H9 (cell line): ENCODE results near the gene GJB4. TPM values are rescaled to one million over a fixed set of nuclear protein-coding genes. Genes with fewer than 3 reads are reported as not detected.

Experiments
- DNase-seq: peaks from one replicate; pipeline ENCODE4 v3.0.0-alpha.2; 2017
- H2AFZ ChIP-seq: one replicate; pipeline ENCODE4 v1.6.1; 2013; ENCODE audit warnings: mild to moderate bottlenecking, low read length, control low read depth, moderate library complexity
- H2AK5ac ChIP-seq: 2 replicates; pipeline ENCODE4 v1.6.1; 2013; ENCODE audit warnings: low read length, control low read depth, mixed read lengths; ENCODE audit not compliant: insufficient read length
- H2BK120ac ChIP-seq: one replicate; pipeline ENCODE4 v1.6.1; 2013; ENCODE audit warnings: low read depth, mild to moderate bottlenecking, low read length, control low read depth, inconsistent platforms; ENCODE audit not compliant: poor library complexity, severe bottlenecking
- H2BK12ac ChIP-seq: 2 replicates; pipeline ENCODE4 v1.6.1; 2013; ENCODE audit warnings: low read length, control low read depth, mixed read lengths, low read depth; ENCODE audit not compliant: insufficient read length
- H2BK15ac ChIP-seq: 2 replicates; pipeline ENCODE4 v1.6.1; 2013; ENCODE audit warnings: low read depth, low read length, control low read depth
- H2BK20ac ChIP-seq: one replicate; pipeline ENCODE4 v1.6.1; 2013; ENCODE audit warnings: low read depth, mild to moderate bottlenecking, low read length, control low read depth, inconsistent platforms; ENCODE audit not compliant: poor library complexity, severe bottlenecking
- H2BK5ac ChIP-seq: 2 replicates; pipeline ENCODE4 v1.6.1; 2013; ENCODE audit warnings: low read length, control low read depth, mixed read lengths; ENCODE audit not compliant: insufficient read length
- H3K14ac ChIP-seq: 2 replicates; pipeline ENCODE4 v1.6.1; 2013; ENCODE audit warnings: low read length, control low read depth; ENCODE audit not compliant: insufficient read depth
- H3K18ac ChIP-seq: 2 replicates; pipeline ENCODE4 v1.6.1; 2013; ENCODE audit warnings: low read depth, mild to moderate bottlenecking, mixed read lengths, low read length, control low read depth; ENCODE audit not compliant: insufficient read length
- H3K23ac ChIP-seq: 2 replicates; pipeline ENCODE4 v1.6.1; 2013; ENCODE audit warnings: low read length, control low read depth, mixed read lengths, low read depth; ENCODE audit not compliant: insufficient read length
- H3K23me2 ChIP-seq: 2 replicates; pipeline ENCODE4 v1.6.1; 2013; ENCODE audit warnings: low read depth, mild to moderate bottlenecking, mixed read lengths, low read length, control low read depth; ENCODE audit not compliant: insufficient read length, poor library complexity, severe bottlenecking
- H3K27ac ChIP-seq: 2 replicates; pipeline ENCODE4 v1.5.1; 2013; ENCODE audit warnings: low read length, control low read depth, mixed read lengths, low read depth; ENCODE audit not compliant: insufficient read length
- H3K27me3 ChIP-seq: 2 replicates; pipeline ENCODE4 v1.6.1; 2013; ENCODE audit warnings: low read length, control low read depth, inconsistent platforms; ENCODE audit not compliant: insufficient read depth
- H3K4ac ChIP-seq: 2 replicates; pipeline ENCODE4 v1.6.1; 2013; ENCODE audit warnings: low read depth, mild to moderate bottlenecking, control low read depth, inconsistent platforms, low read length, moderate library complexity
- H3K4me1 ChIP-seq: 2 replicates; pipeline ENCODE4 v1.6.1; 2013; ENCODE audit warnings: low read length, control low read depth, inconsistent platforms; ENCODE audit not compliant: insufficient read depth
- H3K4me2 ChIP-seq: 2 replicates; pipeline ENCODE4 v1.6.1; 2013; ENCODE audit warnings: low read length, control low read depth, mixed read lengths; ENCODE audit not compliant: insufficient read length, insufficient read depth
- H3K56ac ChIP-seq: 2 replicates; pipeline ENCODE4 v1.6.1; 2013; ENCODE audit warnings: low read depth, mild to moderate bottlenecking, mixed read lengths, low read length, control low read depth; ENCODE audit not compliant: insufficient read length
- H3K79me1 ChIP-seq: 2 replicates; pipeline ENCODE4 v1.6.1; 2013; ENCODE audit warnings: low read depth, mild to moderate bottlenecking, moderate library complexity, low read length, control low read depth, inconsistent platforms; ENCODE audit not compliant: insufficient read depth, poor library complexity, severe bottlenecking
- H3K79me2 ChIP-seq: 2 replicates; pipeline ENCODE4 v1.6.1; 2013; ENCODE audit warnings: low read length, control low read depth, inconsistent platforms; ENCODE audit not compliant: insufficient read depth
- H3K9ac ChIP-seq: 2 replicates; pipeline ENCODE4 v1.6.1; 2013; ENCODE audit warnings: low read length, control low read depth, mixed read lengths; ENCODE audit not compliant: insufficient read length; ENCODE audit errors: extremely low read depth
- H3K9me3 ChIP-seq: one replicate; pipeline ENCODE4 v1.6.1; 2013; ENCODE audit warnings: low read depth, low read length, inconsistent platforms; ENCODE audit not compliant: control insufficient read depth
- H3T11ph ChIP-seq: one replicate; pipeline ENCODE4 v1.6.1; 2013; ENCODE audit warnings: mild to moderate bottlenecking, low read length, control low read depth, inconsistent platforms
- H4K20me1 ChIP-seq: one replicate; pipeline ENCODE4 v1.6.1; 2013; ENCODE audit not compliant: control insufficient read depth, insufficient read length, insufficient read depth
- H4K5ac ChIP-seq: 2 replicates; pipeline ENCODE4 v1.6.1; 2013; ENCODE audit warnings: low read depth, mild to moderate bottlenecking, mixed read lengths, low read length, control low read depth; ENCODE audit not compliant: insufficient read length
- H4K8ac ChIP-seq: replicated peaks from 2 replicates; pipeline ENCODE4 v1.6.1; 2013; ENCODE audit warnings: low read length, control low read depth, mixed read lengths, low read depth; ENCODE audit not compliant: insufficient read length
- H4K91ac ChIP-seq: 2 replicates; pipeline ENCODE4 v1.6.1; 2013; ENCODE audit warnings: low read depth, mild to moderate bottlenecking, moderate library complexity, mixed read lengths, low read length, control low read depth; ENCODE audit not compliant: insufficient read length
- H3K27ac Mint-ChIP-seq, 3 experiments: 2 replicates in 2 of 3; 3 replicates in 1 of 3; pipeline ENCODE4 v1.8.0; 2020 to 2021; ENCODE audit warnings: mixed read lengths in 3 of 3, mild to moderate bottlenecking in 1 of 3, moderate library complexity in 1 of 3
- H3K27me3 Mint-ChIP-seq: 2 replicates; pipeline ENCODE4 v1.8.0; 2021; ENCODE audit warnings: low read depth, mild to moderate bottlenecking, moderate library complexity, mixed read lengths
- H3K36me3 Mint-ChIP-seq, 3 experiments: 2 replicates in 2 of 3; 3 replicates in 1 of 3; pipeline ENCODE4 v1.8.0; 2020 to 2021; ENCODE audit warnings: low read depth in 3 of 3, mixed read lengths in 3 of 3; ENCODE audit not compliant: insufficient read depth in 1 of 3
- H3K4me1 Mint-ChIP-seq, 2 experiments: 2 replicates each; pipeline ENCODE4 v1.8.0; 2020; ENCODE audit warnings: mixed read lengths in 2 of 2
- H3K4me3 Mint-ChIP-seq, 2 experiments: 2 replicates in 1 of 2; 3 replicates in 1 of 2; pipeline ENCODE4 v1.8.0; 2020 to 2021; ENCODE audit warnings: mild to moderate bottlenecking in 2 of 2, mixed read lengths in 2 of 2, moderate library complexity in 1 of 2
- H3K9me3 Mint-ChIP-seq, 2 experiments: 2 replicates in 1 of 2; 3 replicates in 1 of 2; pipeline ENCODE4 v1.8.0; 2020; ENCODE audit warnings: mild to moderate bottlenecking in 2 of 2, mixed read lengths in 2 of 2, moderate library complexity in 1 of 2
- WGBS: extraction: QIAGEN DNeasy Blood & Tissue Kit; methylation state at CpG from one replicate; pipeline ENCODE4 v1.1.7; 2013; ENCODE audit warnings: missing lambda C conversion rate, low lambda C conversion rate, mixed read lengths; ENCODE audit not compliant: insufficient read length; ENCODE audit errors: extremely low coverage; 5-methylcytosine and 5-hydroxymethylcytosine counted together
- total RNA-seq: library from RNA; stranded (reverse); gene quantifications from 2 replicates; pipeline ENCODE4 v1.2.1, GENCODE V29; 2021
- TF ChIP-seq, protein P1 (sequence below): fragments of 200-600 bp; sonication (generic); conservative IDR thresholded peaks from 3 replicates; pipeline ENCODE4 v1.8.0; 2021; ENCODE audit warnings: antibody characterized with exemption, mild to moderate bottlenecking

Gene GJB4
- total RNA-seq, 1 experiment from 2014 or later = not detected

- no peaks in the 10 kb centered on the region; a peak in 2 of 7 replicates for H3K36me3 Mint-ChIP-seq
- DNase-seq = no peak
- no peak within 1 kb of the TSS for H3K9ac ChIP-seq
- H3K9me3 Mint-ChIP-seq = no peaks in the 10 kb centered on the region; a peak in 2 of 5 replicates
- H3K27ac ChIP-seq = no peak within 1 kb of the TSS
- H3K4me1 Mint-ChIP-seq = peaks cover 18 to 21% of the 10 kb centered on the region in 2 experiments
- H2BK12ac ChIP-seq = no peak within 1 kb of the TSS
- H3K4me1 ChIP-seq = peaks cover 1% of the 10 kb centered on the region; the same call in 1 of the 2 replicates
- TF ChIP-seq, protein P1, sequence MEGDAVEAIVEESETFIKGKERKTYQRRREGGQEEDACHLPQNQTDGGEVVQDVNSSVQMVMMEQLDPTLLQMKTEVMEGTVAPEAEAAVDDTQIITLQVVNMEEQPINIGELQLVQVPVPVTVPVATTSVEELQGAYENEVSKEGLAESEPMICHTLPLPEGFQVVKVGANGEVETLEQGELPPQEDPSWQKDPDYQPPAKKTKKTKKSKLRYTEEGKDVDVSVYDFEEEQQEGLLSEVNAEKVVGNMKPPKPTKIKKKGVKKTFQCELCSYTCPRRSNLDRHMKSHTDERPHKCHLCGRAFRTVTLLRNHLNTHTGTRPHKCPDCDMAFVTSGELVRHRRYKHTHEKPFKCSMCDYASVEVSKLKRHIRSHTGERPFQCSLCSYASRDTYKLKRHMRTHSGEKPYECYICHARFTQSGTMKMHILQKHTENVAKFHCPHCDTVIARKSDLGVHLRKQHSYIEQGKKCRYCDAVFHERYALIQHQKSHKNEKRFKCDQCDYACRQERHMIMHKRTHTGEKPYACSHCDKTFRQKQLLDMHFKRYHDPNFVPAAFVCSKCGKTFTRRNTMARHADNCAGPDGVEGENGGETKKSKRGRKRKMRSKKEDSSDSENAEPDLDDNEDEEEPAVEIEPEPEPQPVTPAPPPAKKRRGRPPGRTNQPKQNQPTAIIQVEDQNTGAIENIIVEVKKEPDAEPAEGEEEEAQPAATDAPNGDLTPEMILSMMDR = no peak
- no peak within 1 kb of the TSS for H4K91ac ChIP-seq
- no peak within 1 kb of the TSS for H4K5ac ChIP-seq
- no peaks in the 10 kb centered on the region; the same call in 1 of the 2 replicates for H3K27me3 ChIP-seq
- no peaks in the 10 kb centered on the region for H3K79me1 ChIP-seq
- H3K4me3 Mint-ChIP-seq = peak within 1 kb of the TSS; percentile 60 to 79
- H3K18ac ChIP-seq = no peak within 1 kb of the TSS
- peaks cover 43% of the 10 kb centered on the region for H3K27me3 Mint-ChIP-seq
- peak within 1 kb of the TSS in 1 of 3 experiments; percentile 94; a peak in 1 of 7 replicates for H3K27ac Mint-ChIP-seq
- peak within 1 kb of the TSS; percentile 50; the same call in 1 of the 2 replicates for H3K14ac ChIP-seq
- no peak within 1 kb of the TSS for H3T11ph ChIP-seq
- no peaks in the 10 kb centered on the region for H3K9me3 ChIP-seq
- no peak within 1 kb of the TSS for H2BK15ac ChIP-seq
- H3K23ac ChIP-seq = no peak within 1 kb of the TSS
- no peaks in the 10 kb centered on the region for H4K20me1 ChIP-seq
- peak within 1 kb of the TSS; percentile 17 for H3K4me2 ChIP-seq
- H2BK120ac ChIP-seq = no peak within 1 kb of the TSS
- H2AFZ ChIP-seq = no peak within 1 kb of the TSS
- no peak within 1 kb of the TSS for H3K56ac ChIP-seq
- no peak within 1 kb of the TSS for H2BK5ac ChIP-seq
- no CpG with 5 or more reads among the region's 45 CpGs for WGBS
- no peak within 1 kb of the TSS for H3K4ac ChIP-seq
- H2AK5ac ChIP-seq = no peak within 1 kb of the TSS
- no peaks in the 10 kb centered on the region for H3K79me2 ChIP-seq
- no peak within 1 kb of the TSS for H4K8ac ChIP-seq
- H3K23me2 ChIP-seq = no peaks in the 10 kb centered on the region
- no peak within 1 kb of the TSS for H2BK20ac ChIP-seq
Observed at GRCh38 chr1:34792868-34793727, 33.6 kb downstream of the GJB4 start, which contains the start of gene GJA4. TSS of gene GJA4 (plus strand) at chr1:34792999. CDS start at chr1:34794214, 1,215 bp downstream.
